HEK293 (cell line): ENCODE data around the gene PPIE.

Experiments used
- GFI1B ChIP-seq: fragments of 450-650 bp; formaldehyde crosslinking; IDR thresholded peaks from 2 replicates; pipeline ENCODE4 v1.5.1; 2016; ENCODE audit warnings: missing biosample characterization, missing genetic modification characterization
- KLF9 ChIP-seq: fragments of 450-650 bp; formaldehyde crosslinking; IDR thresholded peaks from 2 replicates; pipeline ENCODE4 v1.5.1; 2016; ENCODE audit warnings: missing biosample characterization, missing genetic modification characterization, low read depth
- ZBTB17 ChIP-seq: fragments of 450-650 bp; formaldehyde crosslinking; IDR thresholded peaks from 2 replicates; pipeline ENCODE4 v1.5.1; 2016; ENCODE audit warnings: missing biosample characterization, missing genetic modification characterization
- ZBTB20 ChIP-seq: fragments of 450-650 bp; formaldehyde crosslinking; IDR thresholded peaks from 2 replicates; pipeline ENCODE4 v1.5.1; 2016; ENCODE audit warnings: missing biosample characterization, missing genetic modification characterization
- ZBTB8A ChIP-seq: fragments of 450-650 bp; formaldehyde crosslinking; IDR thresholded peaks from 2 replicates; pipeline ENCODE4 v1.5.1; 2016; ENCODE audit warnings: missing biosample characterization, missing genetic modification characterization
- ZFP3 ChIP-seq: fragments of 450-650 bp; formaldehyde crosslinking; IDR thresholded peaks from 2 replicates; pipeline ENCODE4 v1.5.1; 2016; ENCODE audit warnings: low read depth, missing biosample characterization, missing genetic modification characterization
- ZNF514 ChIP-seq: fragments of 450-650 bp; formaldehyde crosslinking; IDR thresholded peaks from 2 replicates; pipeline ENCODE4 v1.5.1; 2016; ENCODE audit warnings: missing biosample characterization, missing genetic modification characterization
- ZNF623 ChIP-seq: fragments of 450-650 bp; formaldehyde crosslinking; IDR thresholded peaks from 2 replicates; pipeline ENCODE4 v1.5.1; 2016; ENCODE audit warnings: missing biosample characterization, missing genetic modification characterization
- ZNF843 ChIP-seq: fragments of 450-650 bp; formaldehyde crosslinking; IDR thresholded peaks from 2 replicates; pipeline ENCODE4 v1.5.1; 2016; ENCODE audit warnings: missing biosample characterization, missing genetic modification characterization
- ZSCAN23 ChIP-seq: fragments of 450-650 bp; formaldehyde crosslinking; IDR thresholded peaks from 2 replicates; pipeline ENCODE4 v1.5.1; 2016; ENCODE audit warnings: missing biosample characterization, missing genetic modification characterization
- TF ChIP-seq, protein P1 (sequence below): fragments of 450-650 bp; formaldehyde crosslinking; IDR thresholded peaks from 2 replicates; pipeline ENCODE4 v1.5.1; 2016; ENCODE audit warnings: missing biosample characterization, missing genetic modification characterization
- TF ChIP-seq, protein P2 (sequence below): fragments of 450-650 bp; formaldehyde crosslinking; IDR thresholded peaks from 2 replicates; pipeline ENCODE4 v1.5.1; 2016; ENCODE audit warnings: missing biosample characterization, missing genetic modification characterization, low read depth
- TF ChIP-seq, protein P3 (sequence below): fragments of 450-650 bp; formaldehyde crosslinking; IDR thresholded peaks from 2 replicates; pipeline ENCODE4 v1.5.1; 2017; ENCODE audit warnings: missing biosample characterization, missing genetic modification characterization
- TF ChIP-seq, protein P4 (sequence below): fragments of 450-650 bp; formaldehyde crosslinking; IDR thresholded peaks from 2 replicates; pipeline ENCODE4 v1.5.1; 2016; ENCODE audit warnings: missing biosample characterization, missing genetic modification characterization

DNA sequence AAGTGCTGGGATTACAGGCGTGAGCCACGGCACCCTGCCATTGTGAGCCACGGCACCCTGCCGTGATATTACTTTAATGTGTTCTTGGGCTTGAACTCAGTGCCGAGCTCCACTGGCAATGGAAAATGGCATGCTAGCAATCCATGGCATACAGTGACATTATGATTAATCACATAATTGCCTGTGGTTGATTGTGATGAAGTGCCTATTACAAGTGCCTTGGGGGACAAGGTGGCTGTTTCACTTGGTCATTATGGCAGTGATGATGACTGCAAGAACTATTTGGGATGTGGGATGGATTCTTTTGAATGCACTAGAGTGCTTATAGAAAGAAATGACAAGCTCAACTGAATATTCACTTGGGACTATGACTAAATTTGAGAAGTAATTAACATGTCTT lies 25.1 kb upstream of the PPIE start:
- TF ChIP-seq, protein P1, sequence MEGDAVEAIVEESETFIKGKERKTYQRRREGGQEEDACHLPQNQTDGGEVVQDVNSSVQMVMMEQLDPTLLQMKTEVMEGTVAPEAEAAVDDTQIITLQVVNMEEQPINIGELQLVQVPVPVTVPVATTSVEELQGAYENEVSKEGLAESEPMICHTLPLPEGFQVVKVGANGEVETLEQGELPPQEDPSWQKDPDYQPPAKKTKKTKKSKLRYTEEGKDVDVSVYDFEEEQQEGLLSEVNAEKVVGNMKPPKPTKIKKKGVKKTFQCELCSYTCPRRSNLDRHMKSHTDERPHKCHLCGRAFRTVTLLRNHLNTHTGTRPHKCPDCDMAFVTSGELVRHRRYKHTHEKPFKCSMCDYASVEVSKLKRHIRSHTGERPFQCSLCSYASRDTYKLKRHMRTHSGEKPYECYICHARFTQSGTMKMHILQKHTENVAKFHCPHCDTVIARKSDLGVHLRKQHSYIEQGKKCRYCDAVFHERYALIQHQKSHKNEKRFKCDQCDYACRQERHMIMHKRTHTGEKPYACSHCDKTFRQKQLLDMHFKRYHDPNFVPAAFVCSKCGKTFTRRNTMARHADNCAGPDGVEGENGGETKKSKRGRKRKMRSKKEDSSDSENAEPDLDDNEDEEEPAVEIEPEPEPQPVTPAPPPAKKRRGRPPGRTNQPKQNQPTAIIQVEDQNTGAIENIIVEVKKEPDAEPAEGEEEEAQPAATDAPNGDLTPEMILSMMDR (tag by site-specific recombination): no peak
- TF ChIP-seq ZNF514 (tag by site-specific recombination) (no peak), ZBTB8A (tag by site-specific recombination) (no peak), ZBTB17 (tag by site-specific recombination) (no peak), KLF9 (tag by site-specific recombination) (no peak), ZBTB20 (tag by site-specific recombination) (no peak), ZNF843 (tag by site-specific recombination) (no peak), ZFP3 (tag by site-specific recombination) (no peak), GFI1B (tag by site-specific recombination) (no peak), ZNF623 (tag by site-specific recombination) (no peak), ZSCAN23 (tag by site-specific recombination) (no peak)
- TF ChIP-seq, protein P2, sequence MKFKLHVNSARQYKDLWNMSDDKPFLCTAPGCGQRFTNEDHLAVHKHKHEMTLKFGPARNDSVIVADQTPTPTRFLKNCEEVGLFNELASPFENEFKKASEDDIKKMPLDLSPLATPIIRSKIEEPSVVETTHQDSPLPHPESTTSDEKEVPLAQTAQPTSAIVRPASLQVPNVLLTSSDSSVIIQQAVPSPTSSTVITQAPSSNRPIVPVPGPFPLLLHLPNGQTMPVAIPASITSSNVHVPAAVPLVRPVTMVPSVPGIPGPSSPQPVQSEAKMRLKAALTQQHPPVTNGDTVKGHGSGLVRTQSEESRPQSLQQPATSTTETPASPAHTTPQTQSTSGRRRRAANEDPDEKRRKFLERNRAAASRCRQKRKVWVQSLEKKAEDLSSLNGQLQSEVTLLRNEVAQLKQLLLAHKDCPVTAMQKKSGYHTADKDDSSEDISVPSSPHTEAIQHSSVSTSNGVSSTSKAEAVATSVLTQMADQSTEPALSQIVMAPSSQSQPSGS (tag by site-specific recombination): no peak
- TF ChIP-seq, protein P3, sequence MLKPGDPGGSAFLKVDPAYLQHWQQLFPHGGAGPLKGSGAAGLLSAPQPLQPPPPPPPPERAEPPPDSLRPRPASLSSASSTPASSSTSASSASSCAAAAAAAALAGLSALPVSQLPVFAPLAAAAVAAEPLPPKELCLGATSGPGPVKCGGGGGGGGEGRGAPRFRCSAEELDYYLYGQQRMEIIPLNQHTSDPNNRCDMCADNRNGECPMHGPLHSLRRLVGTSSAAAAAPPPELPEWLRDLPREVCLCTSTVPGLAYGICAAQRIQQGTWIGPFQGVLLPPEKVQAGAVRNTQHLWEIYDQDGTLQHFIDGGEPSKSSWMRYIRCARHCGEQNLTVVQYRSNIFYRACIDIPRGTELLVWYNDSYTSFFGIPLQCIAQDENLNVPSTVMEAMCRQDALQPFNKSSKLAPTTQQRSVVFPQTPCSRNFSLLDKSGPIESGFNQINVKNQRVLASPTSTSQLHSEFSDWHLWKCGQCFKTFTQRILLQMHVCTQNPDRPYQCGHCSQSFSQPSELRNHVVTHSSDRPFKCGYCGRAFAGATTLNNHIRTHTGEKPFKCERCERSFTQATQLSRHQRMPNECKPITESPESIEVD: no peak
- TF ChIP-seq, protein P4, sequence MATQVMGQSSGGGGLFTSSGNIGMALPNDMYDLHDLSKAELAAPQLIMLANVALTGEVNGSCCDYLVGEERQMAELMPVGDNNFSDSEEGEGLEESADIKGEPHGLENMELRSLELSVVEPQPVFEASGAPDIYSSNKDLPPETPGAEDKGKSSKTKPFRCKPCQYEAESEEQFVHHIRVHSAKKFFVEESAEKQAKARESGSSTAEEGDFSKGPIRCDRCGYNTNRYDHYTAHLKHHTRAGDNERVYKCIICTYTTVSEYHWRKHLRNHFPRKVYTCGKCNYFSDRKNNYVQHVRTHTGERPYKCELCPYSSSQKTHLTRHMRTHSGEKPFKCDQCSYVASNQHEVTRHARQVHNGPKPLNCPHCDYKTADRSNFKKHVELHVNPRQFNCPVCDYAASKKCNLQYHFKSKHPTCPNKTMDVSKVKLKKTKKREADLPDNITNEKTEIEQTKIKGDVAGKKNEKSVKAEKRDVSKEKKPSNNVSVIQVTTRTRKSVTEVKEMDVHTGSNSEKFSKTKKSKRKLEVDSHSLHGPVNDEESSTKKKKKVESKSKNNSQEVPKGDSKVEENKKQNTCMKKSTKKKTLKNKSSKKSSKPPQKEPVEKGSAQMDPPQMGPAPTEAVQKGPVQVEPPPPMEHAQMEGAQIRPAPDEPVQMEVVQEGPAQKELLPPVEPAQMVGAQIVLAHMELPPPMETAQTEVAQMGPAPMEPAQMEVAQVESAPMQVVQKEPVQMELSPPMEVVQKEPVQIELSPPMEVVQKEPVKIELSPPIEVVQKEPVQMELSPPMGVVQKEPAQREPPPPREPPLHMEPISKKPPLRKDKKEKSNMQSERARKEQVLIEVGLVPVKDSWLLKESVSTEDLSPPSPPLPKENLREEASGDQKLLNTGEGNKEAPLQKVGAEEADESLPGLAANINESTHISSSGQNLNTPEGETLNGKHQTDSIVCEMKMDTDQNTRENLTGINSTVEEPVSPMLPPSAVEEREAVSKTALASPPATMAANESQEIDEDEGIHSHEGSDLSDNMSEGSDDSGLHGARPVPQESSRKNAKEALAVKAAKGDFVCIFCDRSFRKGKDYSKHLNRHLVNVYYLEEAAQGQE (tag by site-specific recombination): no peak
